Measurements from ENCODE around the gene GAREM1. TPM values are rescaled to one million over a fixed set of nuclear protein-coding genes. Genes with fewer than 3 reads are reported as not detected.

Gene GAREM1
- total RNA-seq, 1 experiment from 2014 or later = 7.0 TPM

GRCh38 chr18:32389858-32390257, 80.8 kb downstream of the GAREM1 start:
- H3K4me1 Mint-ChIP-seq = peaks cover 7% of the 10 kb centered on the region
- no peaks in the 10 kb centered on the region for H3K36me3 Mint-ChIP-seq
- no peak overlapping the region for H3K27ac Mint-ChIP-seq
- ChIA-PET POLR2A (no interaction called here), CTCF (interaction anchor here (1.5 kb wide), 1 partner anchor 50 kb away, joined by 3 read pairs; no protein-coding TSS in a partner anchor)
- DNase-seq (ENCODE audit: low spot score) = no peak
- H3K9me3 Mint-ChIP-seq = peaks cover 2% of the 10 kb centered on the region; the same call in 1 of the 2 replicates
- TF ChIP-seq ESRRA (CRISPR knock-in tag; IDR thresholded peaks at IDR 0.05; ENCODE audit: borderline replicate concordance) (no peak), TEAD1 (CRISPR knock-in tag; IDR thresholded peaks at IDR 0.05) (no peak), NFATC4 (CRISPR knock-in tag; IDR thresholded peaks at IDR 0.05) (no peak), CREM (CRISPR knock-in tag; IDR thresholded peaks at IDR 0.05) (no peak), JAZF1 (CRISPR knock-in tag; IDR thresholded peaks at IDR 0.05) (no peak), CREB1 (CRISPR knock-in tag; IDR thresholded peaks at IDR 0.05) (no peak), NFYB (CRISPR knock-in tag; conservative IDR thresholded peaks at IDR 0.05; ENCODE audit: low read depth) (no peak), NR2C2 (CRISPR knock-in tag; IDR thresholded peaks at IDR 0.05) (no peak), KAT7 (CRISPR knock-in tag; IDR thresholded peaks at IDR 0.05; ENCODE audit: borderline replicate concordance) (no peak), RORB (CRISPR knock-in tag; IDR thresholded peaks at IDR 0.05) (no peak), IRF1 (CRISPR knock-in tag; IDR thresholded peaks at IDR 0.05) (no peak), CTCF (IDR thresholded peaks at IDR 0.05) (no peak), USF1 (CRISPR knock-in tag; IDR thresholded peaks at IDR 0.05) (no peak), ZNF416 (CRISPR knock-in tag; IDR thresholded peaks at IDR 0.05) (no peak)
- H3K4me3 Mint-ChIP-seq = no peak overlapping the region
- no peak for ATAC-seq
- no peaks in the 10 kb centered on the region for H3K27me3 Mint-ChIP-seq (ENCODE audit: low read depth)

- no peaks in the 10 kb centered on the region for H3K27me3 Mint-ChIP-seq (ENCODE audit: low read depth)
- ChIA-PET CTCF (no interaction called here), POLR2A (no interaction called here)
- H3K9me3 Mint-ChIP-seq = no peaks in the 10 kb centered on the region
- ATAC-seq (no peak), DNase-seq (ENCODE audit: low spot score) (no peak)
- no peaks in the 10 kb centered on the region for H3K36me3 Mint-ChIP-seq
- no peak overlapping the region for H3K4me3 Mint-ChIP-seq
- no peak overlapping the region for H3K27ac Mint-ChIP-seq
- peaks cover 11% of the 10 kb centered on the region for H3K4me1 Mint-ChIP-seq
- TF ChIP-seq TP53 (CRISPR knock-in tag; IDR thresholded peaks at IDR 0.05) (no peak), ZNF281 (CRISPR knock-in tag; IDR thresholded peaks at IDR 0.05) (no peak), ZMAT4 (CRISPR knock-in tag; IDR thresholded peaks at IDR 0.05) (no peak), MLX (CRISPR knock-in tag; IDR thresholded peaks at IDR 0.05) (no peak), E2F5 (CRISPR knock-in tag; IDR thresholded peaks at IDR 0.05) (no peak), ZNF138 (CRISPR knock-in tag; conservative IDR thresholded peaks at IDR 0.05) (no peak), GABPB1 (CRISPR knock-in tag; IDR thresholded peaks at IDR 0.05) (no peak), ESRRA (CRISPR knock-in tag; IDR thresholded peaks at IDR 0.05; ENCODE audit: borderline replicate concordance) (no peak), E2F1 (CRISPR knock-in tag; IDR thresholded peaks at IDR 0.05) (no peak), NFATC4 (CRISPR knock-in tag; IDR thresholded peaks at IDR 0.05) (no peak), PRRX2 (CRISPR knock-in tag; IDR thresholded peaks at IDR 0.05) (no peak), TEAD1 (CRISPR knock-in tag; IDR thresholded peaks at IDR 0.05) (no peak), CREB1 (CRISPR knock-in tag; IDR thresholded peaks at IDR 0.05) (no peak), ZNF425 (CRISPR knock-in tag; conservative IDR thresholded peaks at IDR 0.05) (no peak), NR1H2 (CRISPR knock-in tag; IDR thresholded peaks at IDR 0.05) (no peak), FOXK1 (CRISPR knock-in tag; IDR thresholded peaks at IDR 0.05) (no peak)
Observed at GRCh38 chr18:32389191-32389590, 81.5 kb downstream of the GAREM1 start.
